Smooth muscle cell (in vitro differentiated cells): ENCODE measurements around the gene INO80D. TPM values are rescaled to one million over a fixed set of nuclear protein-coding genes. Genes with fewer than 3 reads are reported as not detected.

ENCODE experiments used
- DNase-seq: peaks from one replicate; lab custom pipeline; 2025; ENCODE audit not compliant: unreplicated experiment; lab: John Stamatoyannopoulos, UW
- H2AFZ ChIP-seq: fragments of 200-600 bp; sonication (generic); 2 replicates; pipeline ENCODE4 v1.6.0; 2016; ENCODE audit warnings: antibody characterized with exemption, low read depth, mild to moderate bottlenecking
- H3F3A ChIP-seq: fragments of 200-600 bp; sonication (generic); 2 replicates; pipeline ENCODE4 v1.6.0; 2017; ENCODE audit warnings: antibody characterized with exemption, low read depth
- H3K27ac ChIP-seq: fragments of 200-600 bp; sonication (generic); 2 replicates; pipeline ENCODE4 v1.5.1; 2016; ENCODE audit warnings: low read depth, mild to moderate bottlenecking
- H3K27me3 ChIP-seq: fragments of 200-600 bp; sonication (generic); 2 replicates; pipeline ENCODE4 v1.6.1; 2016; ENCODE audit warnings: low read depth, mild to moderate bottlenecking
- H3K36me3 ChIP-seq: fragments of 200-600 bp; sonication (generic); 2 replicates; pipeline ENCODE4 v1.5.1; 2016; ENCODE audit warnings: low read depth
- H3K4me1 ChIP-seq: fragments of 200-600 bp; sonication (generic); 2 replicates; pipeline ENCODE4 v1.5.1; 2016; ENCODE audit warnings: low read depth
- H3K4me2 ChIP-seq: fragments of 200-600 bp; sonication (generic); 2 replicates; pipeline ENCODE4 v1.6.0; 2016; ENCODE audit warnings: mild to moderate bottlenecking
- H3K4me3 ChIP-seq: fragments of 200-600 bp; sonication (generic); 2 replicates; pipeline ENCODE4 v1.5.1; 2016; ENCODE audit warnings: mild to moderate bottlenecking
- H3K79me2 ChIP-seq: fragments of 200-600 bp; sonication (generic); 2 replicates; pipeline ENCODE4 v1.6.0; 2016; ENCODE audit warnings: low read depth, mild to moderate bottlenecking
- H3K9ac ChIP-seq: fragments of 200-600 bp; sonication (generic); 2 replicates; pipeline ENCODE4 v1.6.0; 2016; ENCODE audit warnings: low read depth
- H3K9me3 ChIP-seq: fragments of 200-600 bp; sonication (generic); replicated peaks from 2 replicates; pipeline ENCODE4 v1.5.1; 2016; ENCODE audit warnings: low read depth
- H4K20me1 ChIP-seq: fragments of 200-600 bp; sonication (generic); 2 replicates; pipeline ENCODE4 v1.6.0; 2016; ENCODE audit warnings: low read depth
- WGBS: methylation state at CpG from one replicate; pipeline ENCODE4 v1.1.7; 2016; ENCODE audit warnings: low lambda C conversion rate; 5-methylcytosine and 5-hydroxymethylcytosine counted together
- polyA plus RNA-seq: library from polyadenylated mRNA; unstranded; fragments of >200 nt; fragmentation: Nextera tagmentation; extraction: Ambion mirVana; gene quantifications from 2 replicates; pipeline ENCODE4 v1.2.1, GENCODE V29; 2016
- total RNA-seq: library from RNA; depleted of rRNA; stranded (reverse); fragments of >200 nt; gene quantifications from 2 replicates; pipeline ENCODE4 v1.2.3, GENCODE V29; 2014
- TF ChIP-seq, protein P1 (sequence below): fragments of 200-600 bp; sonication (generic); IDR thresholded peaks from 2 replicates; pipeline ENCODE4 v1.5.1; 2017; ENCODE audit warnings: borderline replicate concordance, mild to moderate bottlenecking, antibody characterized with exemption; ENCODE audit not compliant: insufficient read depth, poor library complexity, severe bottlenecking

INO80D gene
- total and polyA plus RNA-seq, 2 experiments from 2014 or later, result 1.4 to 9.1 TPM

DNA sequence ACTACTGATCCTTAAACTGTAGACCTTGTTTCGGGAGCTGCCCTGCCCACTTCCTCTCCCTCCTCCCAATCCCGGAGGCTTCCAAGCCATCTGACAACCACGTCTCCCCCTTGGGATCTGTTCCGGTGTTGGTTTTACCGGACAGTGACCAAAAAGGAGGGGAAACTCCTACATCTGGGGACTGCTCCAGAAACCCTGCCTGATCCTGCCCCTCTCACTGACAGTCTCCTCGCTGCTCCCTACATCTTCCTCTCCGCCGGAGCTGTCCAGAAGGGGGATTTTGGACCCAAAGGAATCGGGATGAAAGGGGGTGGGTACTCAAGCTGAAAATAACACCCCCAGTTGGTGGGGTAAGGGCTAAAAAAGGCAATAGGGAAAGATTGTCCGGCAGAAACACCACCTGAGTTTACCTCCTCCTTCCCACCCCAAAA is 1.5 kb downstream of the INO80D start:
- peak; percentile 14 for DNase-seq
- Histone ChIP-seq H3K4me3 (peak overlapping the region; percentile 76), H3K27ac (peak overlapping the region; percentile 95), H3K27me3 (no peaks in the 10 kb centered on the region), H3K9me3 (no peaks in the 10 kb centered on the region), H4K20me1 (peaks cover 25% of the 10 kb centered on the region), H2AFZ (peak overlapping the region; percentile 91), H3K36me3 (no peaks in the 10 kb centered on the region), H3K4me2 (peak overlapping the region; percentile 100), H3K9ac (peak overlapping the region; percentile 99), H3K79me2 (peaks cover 74% of the 10 kb centered on the region), H3F3A (peaks cover 7% of the 10 kb centered on the region), H3K4me1 (peaks cover 31% of the 10 kb centered on the region)
- TF ChIP-seq, protein P1, sequence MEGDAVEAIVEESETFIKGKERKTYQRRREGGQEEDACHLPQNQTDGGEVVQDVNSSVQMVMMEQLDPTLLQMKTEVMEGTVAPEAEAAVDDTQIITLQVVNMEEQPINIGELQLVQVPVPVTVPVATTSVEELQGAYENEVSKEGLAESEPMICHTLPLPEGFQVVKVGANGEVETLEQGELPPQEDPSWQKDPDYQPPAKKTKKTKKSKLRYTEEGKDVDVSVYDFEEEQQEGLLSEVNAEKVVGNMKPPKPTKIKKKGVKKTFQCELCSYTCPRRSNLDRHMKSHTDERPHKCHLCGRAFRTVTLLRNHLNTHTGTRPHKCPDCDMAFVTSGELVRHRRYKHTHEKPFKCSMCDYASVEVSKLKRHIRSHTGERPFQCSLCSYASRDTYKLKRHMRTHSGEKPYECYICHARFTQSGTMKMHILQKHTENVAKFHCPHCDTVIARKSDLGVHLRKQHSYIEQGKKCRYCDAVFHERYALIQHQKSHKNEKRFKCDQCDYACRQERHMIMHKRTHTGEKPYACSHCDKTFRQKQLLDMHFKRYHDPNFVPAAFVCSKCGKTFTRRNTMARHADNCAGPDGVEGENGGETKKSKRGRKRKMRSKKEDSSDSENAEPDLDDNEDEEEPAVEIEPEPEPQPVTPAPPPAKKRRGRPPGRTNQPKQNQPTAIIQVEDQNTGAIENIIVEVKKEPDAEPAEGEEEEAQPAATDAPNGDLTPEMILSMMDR, result no peak
- WGBS, result under 1% methylated on average over 10 of the region's 10 CpGs

DNA sequence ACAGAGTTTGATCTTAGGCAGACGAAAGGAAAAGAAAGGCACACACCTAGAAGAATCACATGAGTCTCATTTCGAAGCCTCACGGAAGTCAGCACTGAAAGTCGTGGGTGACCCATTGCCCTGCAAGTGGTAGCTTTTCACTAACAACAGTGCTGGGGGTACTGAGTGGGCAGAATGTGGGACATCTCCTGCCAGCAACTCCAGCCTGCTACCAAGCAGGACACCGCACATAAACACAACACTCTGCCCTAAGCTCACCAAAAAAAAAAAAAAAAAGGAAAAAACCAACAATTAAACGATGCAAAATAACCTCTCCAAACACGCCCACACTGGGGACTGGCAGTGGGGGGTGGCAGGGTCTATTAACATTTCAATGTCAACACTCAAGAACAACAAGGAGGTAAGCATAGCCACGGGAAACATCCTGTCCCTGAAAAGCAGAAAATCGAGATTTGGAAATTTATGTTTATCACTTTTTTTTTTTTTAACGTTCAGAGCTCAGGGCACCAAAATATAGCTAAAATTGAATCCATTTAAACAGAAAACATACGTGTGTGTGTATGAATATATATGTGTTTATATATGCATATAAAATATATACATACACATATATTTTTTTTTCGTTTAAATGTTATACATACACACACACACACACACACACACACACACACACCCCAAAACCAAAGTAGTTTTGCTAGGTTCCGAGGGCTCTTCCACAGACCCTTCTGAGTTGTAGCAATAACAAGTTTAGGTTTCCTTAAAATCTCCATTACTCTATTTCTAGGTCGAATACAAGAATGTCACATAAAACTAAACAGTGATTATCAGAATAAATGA is 2.2 kb downstream of the INO80D start:
- peaks cover 32% of the 10 kb centered on the region for H3K4me1 ChIP-seq
- H3K9ac ChIP-seq, result peak overlapping the region; percentile 99
- H3K4me2 ChIP-seq, result peak overlapping the region; percentile 100
- peak overlapping the region; percentile 91 for H2AFZ ChIP-seq
- H3K36me3 ChIP-seq, result no peaks in the 10 kb centered on the region
- peak overlapping the region; percentile 76 for H3K4me3 ChIP-seq
- H3F3A ChIP-seq, result peaks cover 7% of the 10 kb centered on the region
- peak overlapping the region; percentile 95 for H3K27ac ChIP-seq
- no peak for DNase-seq
- no peaks in the 10 kb centered on the region for H3K9me3 ChIP-seq
- peaks cover 72% of the 10 kb centered on the region for H3K79me2 ChIP-seq
- H3K27me3 ChIP-seq, result no peaks in the 10 kb centered on the region
- peaks cover 29% of the 10 kb centered on the region for H4K20me1 ChIP-seq
- TF ChIP-seq, protein P1, result no peak
- WGBS, result 9% methylated on average over 14 of the region's 14 CpGs

DNA sequence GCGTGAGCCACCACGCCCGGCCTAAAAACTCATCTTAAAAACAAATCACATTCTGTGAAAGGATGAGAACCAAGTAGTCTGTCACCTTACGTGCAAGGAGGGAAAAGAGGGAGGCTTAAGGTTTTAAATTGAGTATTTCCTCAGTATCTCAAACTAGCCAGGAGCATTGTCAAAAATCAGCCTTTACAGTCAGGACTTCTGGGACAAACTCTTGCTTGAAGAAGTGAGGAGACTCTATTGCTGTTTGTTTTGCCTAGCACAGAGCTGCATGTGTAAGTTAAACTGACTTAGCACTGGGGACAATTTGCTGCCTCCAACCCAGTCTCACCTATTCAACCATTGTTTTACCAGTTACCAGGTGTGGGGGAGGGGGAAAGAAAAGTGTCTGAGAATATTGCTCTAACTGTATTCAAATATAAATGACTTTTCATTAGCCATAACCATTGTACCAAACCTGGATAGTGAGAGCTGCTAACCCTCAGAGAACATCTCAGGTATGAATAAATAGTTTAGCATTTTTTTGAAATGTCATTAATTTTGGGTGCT is 3.6 kb downstream of the INO80D start:
- 92% methylated on average over 4 of the region's 4 CpGs for WGBS
- Histone ChIP-seq H3K4me1 (peaks cover 31% of the 10 kb centered on the region), H3K79me2 (peaks cover 73% of the 10 kb centered on the region), H3K9ac (no peak overlapping the region), H3F3A (peaks cover 5% of the 10 kb centered on the region), H4K20me1 (peaks cover 43% of the 10 kb centered on the region), H2AFZ (no peak overlapping the region), H3K4me3 (no peak overlapping the region), H3K9me3 (no peaks in the 10 kb centered on the region), H3K36me3 (no peaks in the 10 kb centered on the region), H3K4me2 (no peak overlapping the region), H3K27me3 (no peaks in the 10 kb centered on the region), H3K27ac (no peak overlapping the region)
- DNase-seq, result no peak
- TF ChIP-seq, protein P1, result no peak

DNA sequence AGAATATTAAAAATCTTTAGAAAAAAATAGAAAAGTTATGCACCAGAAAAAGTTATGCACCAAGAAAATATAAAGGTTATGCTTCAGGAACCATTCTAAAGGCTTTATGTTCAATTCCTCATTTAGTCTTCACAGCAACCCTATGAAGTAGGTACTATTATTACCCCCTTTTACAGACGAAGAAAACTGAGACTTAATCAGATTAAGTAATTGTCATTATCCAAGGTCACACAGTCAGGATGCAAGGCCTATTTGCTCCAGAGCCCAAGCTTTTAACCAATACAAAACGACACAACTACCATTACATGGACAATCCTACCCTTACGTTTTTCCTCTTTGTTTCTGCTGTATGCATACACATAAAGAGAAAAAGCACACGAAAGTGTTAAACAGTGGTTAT is 5.0 kb downstream of the INO80D start:
- H3F3A ChIP-seq, result no peaks in the 10 kb centered on the region
- H3K4me1 ChIP-seq, result peaks cover 21% of the 10 kb centered on the region
- no peak for DNase-seq
- no peak overlapping the region for H3K4me3 ChIP-seq
- no peaks in the 10 kb centered on the region for H3K9me3 ChIP-seq
- peaks cover 76% of the 10 kb centered on the region for H3K79me2 ChIP-seq
- 89% methylated on average over 4 of the region's 4 CpGs for WGBS
- no peak overlapping the region for H3K27ac ChIP-seq
- no peak overlapping the region for H3K4me2 ChIP-seq
- TF ChIP-seq, protein P1, result no peak
- no peaks in the 10 kb centered on the region for H3K36me3 ChIP-seq
- H4K20me1 ChIP-seq, result peaks cover 55% of the 10 kb centered on the region
- H2AFZ ChIP-seq, result no peak overlapping the region
- H3K27me3 ChIP-seq, result no peaks in the 10 kb centered on the region
- no peak overlapping the region for H3K9ac ChIP-seq
